ENCODE data around the gene ELAVL1.
A peak's percentile ranks its signal among the peaks of the same experiment; 100 is the strongest.
"Not testable (repeated sequence)": the region's sequence is repeated elsewhere in the genome, so short reads cannot be mapped to it uniquely, and the experiment has no call there.

The ELAVL1 gene

GRCh38 chr19:7920519-7921301 lies 84.7 kb downstream of the ELAVL1 start:
- DNase-seq = peak; percentile 95

GRCh38 chr19:7919610-7920518 lies 85.6 kb downstream of the ELAVL1 start, which contains the start of gene SNAPC2:
Gene SNAPC2 (plus strand): TSS chr19:7920338. CDS start chr19:7920367, 29 bp downstream.
- DNase-seq = peak; percentile 94

- DNase-seq = no peak
Observed at GRCh38 chr19:7918615-7919421, 86.6 kb downstream of the ELAVL1 start.

DNA sequence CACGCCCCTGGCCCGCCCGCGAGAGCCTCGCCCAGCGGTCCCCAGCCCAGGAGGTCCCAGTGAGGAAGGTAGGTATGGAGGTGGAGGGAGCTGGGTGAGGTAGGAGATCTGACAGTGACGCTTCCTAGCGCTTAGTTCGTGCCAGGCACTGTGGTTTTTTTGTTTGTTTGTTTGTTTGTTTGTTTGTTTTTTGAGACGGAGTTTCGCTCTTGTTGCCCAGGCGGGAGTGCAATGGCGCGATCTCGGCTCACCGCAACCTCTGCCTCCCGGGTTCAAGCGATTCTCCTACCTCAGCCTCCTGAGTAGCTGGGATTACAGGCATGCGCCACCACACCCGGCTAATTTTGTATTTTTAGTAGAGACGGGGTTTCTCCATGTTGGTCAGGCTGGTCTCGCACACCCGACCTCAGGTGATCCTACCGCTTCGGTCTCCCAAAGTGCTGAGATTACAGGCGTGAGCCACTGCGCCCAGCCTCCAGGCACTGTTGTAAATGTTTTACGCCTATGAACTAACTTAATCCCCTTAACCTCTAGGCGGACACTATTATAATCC lies 87.3 kb downstream of the ELAVL1 start:
- DNase-seq = not testable (repeated sequence)

DNA sequence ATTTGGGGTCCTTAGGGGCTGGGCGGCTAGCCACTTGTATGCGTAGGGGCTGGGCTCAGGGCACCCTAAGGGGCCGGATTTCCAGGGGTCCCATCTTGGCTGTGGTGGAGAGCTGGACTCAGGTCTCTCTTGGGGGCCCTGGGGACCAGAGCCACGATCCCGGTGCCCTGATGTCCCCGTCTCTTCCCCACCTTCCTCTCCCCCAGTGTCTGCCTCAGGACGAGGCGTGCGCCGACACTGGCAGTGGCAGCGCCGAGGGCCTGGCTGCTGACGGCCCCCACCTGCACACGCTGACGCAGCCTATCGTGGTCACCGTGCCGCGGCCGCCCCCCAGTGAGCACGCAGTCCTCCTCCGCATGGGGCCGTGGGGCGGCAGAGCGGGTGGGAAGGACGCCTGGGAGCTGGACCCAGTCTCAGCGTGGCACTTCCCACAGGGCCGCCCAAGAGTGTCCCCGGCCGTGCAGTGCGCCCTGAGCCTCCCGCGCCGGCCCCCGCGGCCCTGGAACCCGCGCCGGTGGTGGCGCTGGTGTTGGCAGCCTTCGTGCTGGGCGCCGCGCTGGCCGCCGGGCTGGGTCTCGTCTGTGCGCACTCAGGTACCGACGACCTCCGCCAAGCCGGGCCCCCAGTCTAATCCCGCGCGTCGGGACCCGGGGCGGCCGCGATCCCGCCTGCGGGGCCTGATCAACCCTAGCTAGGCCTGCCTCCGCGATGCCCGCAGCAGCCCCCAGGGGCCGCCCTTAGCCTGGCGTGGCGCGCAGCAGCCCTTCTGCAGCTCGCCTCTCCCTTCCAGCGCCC lies 88.0 kb downstream of the ELAVL1 start:
- peak; percentile 55 for DNase-seq

DNA sequence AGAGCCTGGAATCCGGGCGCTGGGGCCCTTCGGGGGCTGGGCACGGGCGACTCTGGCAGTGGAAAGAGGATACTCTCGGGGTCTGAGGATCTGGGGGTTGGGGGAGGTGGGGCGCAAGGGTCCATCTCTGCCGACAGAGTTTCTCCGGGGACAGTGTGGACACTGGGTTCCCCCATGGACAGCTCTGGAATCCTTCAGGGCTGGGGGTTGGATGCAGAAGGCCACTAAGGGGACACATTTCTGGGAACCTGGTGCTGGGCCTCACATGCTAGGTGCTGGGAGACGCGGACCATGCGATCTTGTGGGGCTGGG lies 88.5 kb downstream of the ELAVL1 start:
- no peak for DNase-seq

DNA sequence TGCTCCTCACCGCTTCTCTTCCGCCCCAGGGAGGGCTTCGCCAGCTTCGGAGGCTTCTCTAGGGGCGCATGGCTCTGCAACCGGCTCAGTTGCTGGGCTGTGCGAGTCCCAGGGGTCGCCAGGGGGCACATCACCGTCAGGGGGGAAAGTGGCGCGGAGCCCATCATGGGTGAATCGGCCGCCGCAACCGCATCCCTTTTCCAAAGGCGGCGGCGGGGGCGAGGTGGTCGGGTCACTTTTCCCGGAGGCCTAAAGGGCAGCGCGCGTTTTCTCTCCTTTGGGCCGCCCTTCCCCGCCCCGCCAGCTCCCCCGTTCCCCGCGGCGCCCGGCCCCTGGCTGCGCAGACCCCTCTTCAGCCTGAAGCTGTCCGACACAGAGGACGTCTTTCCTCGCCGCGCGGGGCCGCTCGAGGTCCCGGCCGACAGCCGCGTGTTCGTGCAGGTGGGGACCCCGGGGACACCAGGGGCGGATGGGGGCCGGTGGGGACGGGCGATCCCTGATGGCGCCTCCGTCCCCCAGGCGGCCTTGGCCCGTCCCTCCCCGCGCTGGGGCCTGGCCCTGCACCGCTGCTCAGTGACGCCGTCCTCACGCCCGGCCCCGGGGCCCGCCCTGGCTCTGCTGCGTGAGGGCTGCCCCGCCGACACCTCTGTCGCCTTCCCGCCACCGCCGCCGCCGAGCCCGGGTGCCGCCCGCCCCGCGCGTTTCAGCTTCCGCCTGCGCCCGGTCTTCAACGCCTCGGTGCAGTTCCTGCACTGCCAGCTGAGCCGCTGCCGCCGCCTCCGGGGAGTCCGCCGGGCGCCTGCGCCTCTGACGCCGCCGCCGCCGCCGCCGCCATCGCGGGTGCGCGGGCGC lies 89.1 kb downstream of the ELAVL1 start:
- DNase-seq = no peak

DNA sequence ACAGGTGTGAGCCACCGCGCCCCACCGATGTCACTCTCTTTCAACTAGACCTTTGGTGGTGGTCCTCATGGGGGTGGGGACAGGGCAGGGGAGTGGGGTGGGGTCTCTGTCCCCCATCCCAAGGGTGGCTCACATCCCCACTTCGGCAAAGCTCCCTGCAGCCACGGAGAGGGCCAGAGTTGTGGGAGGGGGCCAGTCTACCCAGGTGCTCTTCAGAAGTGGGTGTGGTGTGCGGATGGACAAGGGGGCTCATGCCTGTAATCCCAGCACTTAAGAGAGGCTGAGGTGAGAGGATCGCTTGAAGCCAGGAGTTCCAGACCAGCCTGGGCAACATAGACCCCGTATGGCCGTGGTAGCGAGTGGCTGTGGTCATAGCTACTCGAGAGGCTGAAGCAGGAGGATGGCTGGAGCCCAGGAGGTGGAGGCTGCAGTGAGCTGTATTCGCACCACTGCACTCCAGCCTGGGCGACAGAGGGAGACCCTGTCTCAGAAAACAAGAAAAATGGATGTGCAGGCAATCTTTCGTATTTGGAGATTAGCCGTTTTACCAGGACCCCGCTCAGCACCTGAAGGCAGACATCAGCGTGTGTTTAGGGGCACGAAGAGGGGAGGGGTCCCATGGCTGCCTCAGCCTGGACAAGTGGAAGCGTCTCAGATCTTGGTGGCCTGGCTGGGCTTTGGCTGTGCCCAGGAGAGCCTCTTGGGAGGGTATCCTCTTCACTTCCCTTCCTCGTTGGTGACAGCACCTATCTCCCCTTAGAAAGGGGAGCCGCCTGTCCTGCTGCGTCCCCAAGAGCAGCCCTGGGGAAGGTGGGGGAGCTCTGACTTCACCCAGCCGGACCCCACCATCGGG lies 90.0 kb downstream of the ELAVL1 start:
- DNase-seq = no peak

DNA sequence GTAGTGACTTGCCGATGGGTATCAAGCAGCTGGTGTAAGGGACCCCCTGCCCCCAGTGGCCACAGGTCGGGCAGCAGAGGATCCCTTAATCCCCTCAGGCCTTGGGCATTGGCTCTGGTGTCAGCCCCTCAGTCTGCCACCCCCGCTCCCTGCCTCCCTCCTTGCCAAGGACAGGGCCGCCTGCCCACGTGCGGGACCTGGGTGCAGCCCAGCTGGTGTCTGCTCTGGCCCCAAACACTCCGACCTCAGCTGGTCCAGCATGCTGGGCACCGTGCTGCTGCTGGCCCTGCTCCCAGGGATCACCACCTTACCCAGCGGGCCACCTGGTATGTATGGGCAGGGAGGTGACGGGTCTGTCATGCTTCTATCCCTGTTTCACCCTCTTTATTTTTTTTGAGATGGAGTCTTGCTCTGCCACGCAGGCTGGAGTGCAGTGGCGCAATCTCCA lies 90.8 kb downstream of the ELAVL1 start, which contains the start of gene TGFBR3L:
TGFBR3L (plus strand) TSS at position 233 of the 448 bp plus-strand sequence.
- DNase-seq = no peak

DNA sequence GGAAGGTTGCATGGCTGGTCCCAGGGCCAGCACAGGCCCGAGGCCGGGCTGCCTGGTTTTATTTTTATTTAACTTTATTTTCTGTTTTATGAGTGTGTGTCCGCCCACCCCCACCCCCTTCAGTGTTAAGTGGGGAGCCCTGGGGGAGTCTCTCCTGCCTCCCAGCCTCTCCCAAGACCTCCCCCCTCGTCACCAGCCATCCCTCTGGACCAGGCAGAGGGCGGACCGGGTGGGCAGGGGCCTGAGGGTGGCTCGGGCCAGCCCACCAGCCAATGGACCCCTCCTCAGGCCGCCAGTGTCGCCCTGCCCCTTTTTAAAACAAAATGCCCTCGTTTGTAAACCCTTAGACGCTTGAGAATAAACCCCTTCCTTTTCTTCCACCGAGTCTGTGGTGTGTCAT lies 91.3 kb downstream of the ELAVL1 start:
- DNase-seq = no peak

DNA sequence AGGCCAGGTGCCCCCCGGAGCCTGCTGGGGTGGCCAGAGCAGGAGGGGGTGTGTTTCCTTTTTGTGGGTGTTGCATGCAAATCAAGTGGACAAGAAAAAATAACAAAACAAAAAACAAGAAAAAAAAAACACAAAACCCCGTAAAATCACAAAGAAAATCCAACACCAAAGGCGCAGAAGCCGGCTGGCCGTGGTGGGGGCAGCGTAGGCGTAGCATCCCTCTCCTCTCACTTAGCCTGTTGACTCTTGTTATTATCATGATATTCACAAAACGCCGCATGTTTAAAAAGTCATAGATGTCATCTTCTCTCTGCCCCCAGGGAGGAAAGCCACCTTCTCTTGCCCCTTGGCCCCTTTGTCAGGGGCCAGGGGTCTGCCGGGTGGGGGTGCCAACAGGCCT lies 91.8 kb downstream of the ELAVL1 start:
- no peak for DNase-seq

DNA sequence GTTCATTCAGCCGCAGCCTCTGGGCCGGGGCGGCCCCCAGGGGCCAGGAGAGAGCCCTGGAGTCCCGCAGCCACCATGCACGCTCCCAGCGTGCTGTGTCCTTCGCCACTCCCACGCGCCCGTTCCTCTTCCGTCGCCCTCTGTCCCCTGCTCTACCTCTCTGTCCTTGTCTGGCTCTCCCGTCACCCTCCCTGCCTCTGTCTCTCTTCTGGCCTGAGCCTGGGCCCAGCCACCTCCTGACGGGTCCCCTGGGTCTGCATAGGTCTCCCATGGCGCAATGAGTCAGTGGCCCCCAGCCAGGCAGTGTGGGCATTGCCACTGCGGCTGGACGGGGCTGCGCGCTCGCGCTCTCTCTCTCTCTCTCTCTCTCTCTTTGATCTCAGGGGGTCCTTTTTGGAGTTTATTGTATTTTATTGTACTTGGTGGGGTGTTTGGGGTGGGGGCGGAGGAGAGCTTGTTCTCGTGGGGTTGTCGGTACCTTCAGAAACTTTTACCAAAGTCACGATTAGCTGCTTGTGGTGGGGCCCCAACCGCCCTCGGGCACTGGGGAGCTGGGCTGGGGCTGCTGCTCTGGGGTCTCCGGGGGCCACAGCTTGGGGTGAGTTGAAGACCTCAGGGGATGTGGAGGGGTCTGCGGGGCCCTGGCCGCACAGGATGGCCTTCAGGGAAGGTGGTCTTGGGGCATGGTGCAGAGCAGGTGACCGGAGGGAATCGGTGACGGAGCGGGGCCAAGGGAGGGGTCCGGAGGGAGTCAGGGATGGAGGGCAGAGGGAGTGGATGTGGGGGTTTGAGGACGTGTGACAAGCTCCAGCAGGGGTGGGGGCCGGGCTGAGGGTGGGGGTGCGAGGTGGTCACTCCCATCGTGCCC lies 92.5 kb downstream of the ELAVL1 start:
- no peak for DNase-seq

DNA sequence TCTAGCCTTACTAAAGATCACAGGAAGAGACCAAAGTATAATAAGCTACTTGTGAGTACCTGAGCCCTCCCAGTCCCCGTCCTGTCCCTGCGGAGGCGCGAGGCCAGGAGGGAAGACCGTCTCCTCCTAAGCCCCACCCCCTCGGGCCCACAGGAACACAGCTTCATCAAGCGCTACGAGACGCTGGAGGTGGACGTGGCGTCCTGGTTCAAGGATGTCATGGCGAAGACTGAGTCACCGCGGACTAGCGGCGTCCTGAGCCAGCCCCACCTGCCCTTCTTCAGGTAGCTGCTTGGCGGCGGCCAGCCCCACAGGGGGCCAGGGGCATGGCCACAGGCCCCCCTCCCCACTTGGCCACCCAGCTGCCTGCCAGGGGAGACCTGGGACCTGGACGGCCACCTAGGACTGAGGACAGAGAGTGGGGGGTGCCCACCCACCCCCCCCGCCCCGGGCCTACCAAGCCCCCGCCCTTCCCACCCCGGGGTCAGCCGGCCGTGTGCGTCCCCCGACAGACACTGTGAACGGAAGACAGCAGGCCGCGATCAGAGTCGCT lies 93.2 kb downstream of the ELAVL1 start:
- no peak for DNase-seq

GRCh38 chr19:7911508-7912143 lies 93.8 kb downstream of the ELAVL1 start:
- no peak for DNase-seq

DNA sequence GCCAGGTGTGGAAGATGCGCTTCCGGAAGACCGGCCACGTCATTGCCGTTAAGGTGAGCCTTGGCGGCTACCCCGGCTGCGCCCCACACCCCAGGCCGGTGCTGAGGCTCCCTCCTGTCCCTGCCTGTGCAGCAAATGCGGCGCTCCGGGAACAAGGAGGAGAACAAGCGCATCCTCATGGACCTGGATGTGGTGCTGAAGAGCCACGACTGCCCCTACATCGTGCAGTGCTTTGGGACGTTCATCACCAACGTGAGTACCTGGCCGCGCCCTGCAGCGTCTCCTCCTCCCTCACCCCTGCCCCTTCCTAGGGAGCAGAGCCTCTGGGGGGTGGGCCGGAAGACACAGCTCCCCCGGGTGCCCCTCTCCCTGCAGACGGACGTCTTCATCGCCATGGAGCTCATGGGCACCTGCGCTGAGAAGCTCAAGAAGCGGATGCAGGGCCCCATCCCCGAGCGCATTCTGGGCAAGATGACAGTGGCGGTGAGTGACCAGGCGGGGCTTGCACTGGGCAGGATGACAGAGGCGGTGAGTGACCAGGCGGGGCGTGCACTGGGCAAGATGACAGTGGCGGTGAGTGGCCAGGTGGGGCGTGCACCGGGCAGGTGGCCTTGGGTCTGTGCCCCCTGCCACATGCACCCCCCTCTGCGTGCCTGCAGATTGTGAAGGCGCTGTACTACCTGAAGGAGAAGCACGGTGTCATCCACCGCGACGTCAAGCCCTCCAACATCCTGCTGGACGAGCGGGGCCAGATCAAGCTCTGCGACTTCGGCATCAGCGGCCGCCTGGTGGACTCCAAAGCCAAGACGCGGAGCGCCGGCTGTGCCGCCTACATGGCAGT lies 94.9 kb downstream of the ELAVL1 start:
- DNase-seq = no peak

- no peak for DNase-seq
Observed at GRCh38 chr19:7909471-7910067, 95.9 kb downstream of the ELAVL1 start.
